Ectodermal cell (in vitro differentiated cells): ENCODE results near the gene TUBB4B.

Source experiments
- H3K27ac ChIP-seq: 2 replicates; pipeline ENCODE4 v1.7.0; 2013; ENCODE audit warnings: mild to moderate bottlenecking, low read depth, low read length; ENCODE audit not compliant: insufficient read depth, poor library complexity, severe bottlenecking
- H3K27me3 ChIP-seq: 2 replicates; pipeline ENCODE4 v1.7.0; 2013; ENCODE audit warnings: mild to moderate bottlenecking, low read length; ENCODE audit not compliant: insufficient read depth, control insufficient read depth, poor library complexity, severe bottlenecking
- H3K36me3 ChIP-seq: one replicate; pipeline ENCODE4 v1.7.0; 2013; ENCODE audit warnings: low read length; ENCODE audit not compliant: control insufficient read depth, insufficient read depth
- H3K4me1 ChIP-seq: one replicate; pipeline ENCODE4 v1.7.0; 2013; ENCODE audit warnings: low read length; ENCODE audit not compliant: control insufficient read depth, insufficient read depth
- H3K4me3 ChIP-seq: 2 replicates; pipeline ENCODE4 v1.7.0; 2013; ENCODE audit warnings: low read depth, low read length, control low read depth; ENCODE audit not compliant: insufficient read depth
- H3K9me3 ChIP-seq: 2 replicates; pipeline ENCODE4 v1.7.0; 2013; ENCODE audit warnings: mild to moderate bottlenecking, low read length, moderate library complexity; ENCODE audit not compliant: control insufficient read depth
- WGBS, 2 experiments: methylation state at CpG; one replicate each; pipeline ENCODE4 v1.1.7; 2013; ENCODE audit warnings: missing lambda C conversion rate in 2 of 2; 5-methylcytosine and 5-hydroxymethylcytosine counted together

Gene TUBB4B

DNA sequence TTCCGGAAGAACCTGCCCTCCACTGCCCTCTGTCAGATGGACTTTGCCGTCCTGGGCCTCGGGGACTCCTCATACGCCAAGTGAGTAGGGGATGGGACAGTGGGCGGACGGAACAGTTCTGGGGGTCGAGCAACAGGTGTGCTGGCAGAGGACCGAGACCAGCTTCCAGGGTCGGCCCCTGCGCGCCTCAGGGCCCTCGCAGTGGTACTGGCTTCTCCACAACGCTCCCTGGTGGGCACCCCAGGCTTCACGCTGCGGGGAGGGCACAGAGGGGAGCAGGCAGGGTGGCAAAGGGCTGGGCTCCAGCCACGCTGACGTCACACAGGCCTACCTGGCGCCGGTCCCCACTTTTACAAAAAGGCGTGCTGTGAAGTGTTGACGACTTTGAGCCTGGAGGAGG, 28.6 kb upstream of the TUBB4B start:
- Histone ChIP-seq H3K36me3 (peaks cover 10% of the 10 kb centered on the region), H3K4me1 (no peaks in the 10 kb centered on the region), H3K27ac (no peak overlapping the region), H3K4me3 (no peak overlapping the region), H3K9me3 (no peaks in the 10 kb centered on the region), H3K27me3 (no peaks in the 10 kb centered on the region)
- WGBS, 2 experiments = 94% methylated on average over 21 of the region's 21 CpGs

DNA sequence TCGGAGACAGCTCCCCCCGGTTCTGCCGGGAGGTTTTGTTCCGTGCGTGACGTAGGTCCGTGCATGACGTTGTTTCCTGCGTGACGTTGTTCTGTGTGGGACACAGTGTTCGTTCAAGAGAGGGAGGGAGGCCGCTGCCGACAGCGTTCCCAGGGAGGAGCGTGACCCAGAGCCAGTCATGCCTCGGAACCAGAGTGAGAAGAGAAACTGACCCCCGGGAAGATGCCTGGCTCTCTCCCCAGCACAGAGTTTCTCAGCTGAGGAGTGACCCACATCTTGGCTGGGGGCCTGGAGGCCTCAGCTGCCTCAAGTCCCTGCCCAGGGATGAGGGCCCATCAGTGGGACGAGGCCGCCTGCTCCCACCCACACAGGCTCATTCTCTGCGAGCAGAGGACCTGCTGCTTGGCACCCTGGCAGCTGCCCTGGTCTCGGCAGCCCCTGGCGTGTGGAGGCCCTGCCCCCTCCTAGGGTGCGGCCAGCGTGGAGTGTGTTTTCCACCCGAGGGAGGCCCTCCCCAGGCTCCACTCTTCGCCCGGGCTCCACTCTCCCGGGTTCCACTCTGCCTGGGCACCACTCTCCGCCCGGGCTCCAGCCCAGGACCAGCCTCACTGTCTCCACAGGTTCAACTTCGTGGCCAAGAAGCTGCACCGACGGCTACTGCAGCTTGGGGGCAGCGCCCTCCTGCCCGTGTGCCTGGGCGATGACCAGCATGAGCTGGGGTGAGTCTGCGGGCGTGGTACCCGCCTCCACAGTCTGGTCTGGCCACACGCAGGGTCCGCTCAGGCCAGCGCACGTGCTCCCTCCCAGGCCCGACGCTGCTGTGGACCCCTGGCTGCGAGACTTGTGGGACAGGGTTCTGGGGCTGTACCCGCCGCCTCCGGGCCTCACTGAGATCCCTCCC, 27.7 kb upstream of the TUBB4B start:
- 94 to 95% methylated on average over 49 of the region's 49 CpGs for WGBS, 2 experiments
- H3K9me3 ChIP-seq = no peaks in the 10 kb centered on the region
- H3K36me3 ChIP-seq = peaks cover 10% of the 10 kb centered on the region
- H3K27ac ChIP-seq = no peak overlapping the region
- H3K4me3 ChIP-seq = no peak overlapping the region
- H3K27me3 ChIP-seq = no peaks in the 10 kb centered on the region
- no peaks in the 10 kb centered on the region for H3K4me1 ChIP-seq

DNA sequence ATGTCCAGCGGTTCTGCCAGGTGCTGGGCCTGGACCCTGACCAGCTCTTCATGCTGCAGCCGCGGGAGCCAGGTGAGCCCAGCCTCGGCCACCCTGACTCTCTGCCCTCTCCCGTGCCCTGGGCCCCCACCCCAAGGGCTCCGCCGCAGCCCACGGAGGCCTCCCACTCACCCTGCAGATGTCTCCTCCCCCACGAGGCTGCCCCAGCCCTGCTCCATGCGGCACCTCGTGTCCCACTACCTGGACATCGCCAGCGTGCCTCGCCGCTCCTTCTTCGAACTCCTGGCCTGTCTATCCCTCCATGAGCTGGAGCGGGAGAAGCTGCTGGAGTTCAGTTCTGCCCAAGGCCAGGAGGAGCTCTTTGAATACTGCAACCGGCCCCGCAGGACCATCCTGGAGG, 26.5 kb upstream of the TUBB4B start:
- WGBS, 2 experiments = 95 to 96% methylated on average over 19 of the region's 19 CpGs
- Histone ChIP-seq H3K27me3 (no peaks in the 10 kb centered on the region), H3K4me1 (no peaks in the 10 kb centered on the region), H3K4me3 (no peak overlapping the region), H3K27ac (no peak overlapping the region), H3K9me3 (no peaks in the 10 kb centered on the region), H3K36me3 (peaks cover 10% of the 10 kb centered on the region)

DNA sequence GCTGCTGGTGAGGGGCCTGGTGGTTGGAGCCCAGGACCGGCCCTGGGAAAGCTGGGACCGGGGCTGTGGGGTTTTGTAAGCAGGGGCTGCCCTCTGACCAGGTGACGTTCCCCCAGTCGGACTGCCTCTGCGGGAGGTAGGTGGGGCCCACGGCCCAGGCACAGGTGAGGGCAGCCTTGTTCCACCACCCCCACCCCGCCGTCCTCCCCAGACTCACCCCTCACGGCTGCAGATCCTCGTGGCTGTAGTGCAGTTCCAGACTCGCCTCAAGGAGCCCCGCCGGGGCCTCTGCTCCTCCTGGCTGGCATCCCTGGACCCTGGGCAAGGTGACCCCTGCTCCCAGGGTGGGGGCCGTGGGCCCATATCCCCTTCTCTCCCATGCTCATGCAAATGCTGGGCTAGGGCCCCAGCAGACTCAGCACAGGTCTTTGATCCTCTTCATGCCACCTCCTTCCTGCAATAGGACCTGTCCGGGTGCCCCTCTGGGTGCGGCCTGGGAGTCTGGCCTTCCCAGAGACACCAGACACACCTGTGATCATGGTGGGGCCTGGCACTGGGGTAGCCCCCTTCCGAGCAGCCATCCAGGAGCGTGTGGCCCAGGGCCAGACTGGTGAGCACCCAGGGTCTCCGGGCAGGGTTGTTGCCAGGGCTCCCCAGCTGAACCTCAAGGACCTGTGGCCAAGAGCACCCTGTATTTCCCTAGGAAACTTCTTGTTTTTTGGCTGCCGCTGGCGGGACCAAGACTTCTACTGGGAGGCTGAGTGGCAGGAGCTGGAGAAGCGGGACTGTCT, 25.7 kb upstream of the TUBB4B start:
- Histone ChIP-seq H3K27ac (no peak overlapping the region), H3K4me3 (no peak overlapping the region), H3K27me3 (no peaks in the 10 kb centered on the region), H3K36me3 (peaks cover 10% of the 10 kb centered on the region), H3K4me1 (no peaks in the 10 kb centered on the region), H3K9me3 (no peaks in the 10 kb centered on the region)
- 94 to 95% methylated on average over 22 of the region's 22 CpGs for WGBS, 2 experiments

DNA sequence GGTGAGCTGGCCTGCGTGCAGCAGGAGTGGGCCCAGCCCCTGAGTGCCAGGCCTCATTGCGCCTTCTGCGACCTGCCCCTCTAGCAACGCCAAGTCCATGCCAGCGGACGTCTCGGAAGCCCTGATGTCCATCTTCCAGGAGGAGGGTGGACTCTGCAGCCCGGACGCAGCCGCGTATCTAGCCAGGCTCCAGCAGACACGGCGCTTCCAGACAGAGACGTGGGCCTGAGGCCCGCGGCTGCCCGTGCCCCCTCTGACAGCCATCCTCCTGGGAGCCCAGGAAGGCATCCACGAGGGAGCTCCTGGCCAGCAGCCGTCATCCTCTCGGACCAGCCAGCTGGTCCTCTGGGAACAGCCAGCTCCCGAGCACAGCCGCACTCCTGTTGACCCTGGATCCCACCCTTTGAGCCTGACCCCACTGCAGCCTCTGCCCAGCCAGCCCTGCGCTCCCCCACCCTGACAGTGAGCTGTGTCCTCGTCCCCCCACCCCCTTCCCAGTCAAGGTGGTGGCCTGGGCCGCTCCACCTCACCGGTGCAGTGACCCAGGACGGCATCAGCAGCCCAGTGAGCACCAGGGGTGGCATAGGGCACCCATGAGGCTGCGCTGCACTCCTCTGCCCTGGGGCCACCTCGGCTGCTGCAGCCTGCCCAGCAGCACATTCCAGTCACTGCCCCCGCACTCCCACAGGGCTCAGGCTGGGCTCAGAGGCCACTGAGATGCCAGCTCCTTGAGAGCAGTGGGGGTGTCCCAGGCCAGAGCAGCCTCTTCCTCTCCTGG, 24.7 kb upstream of the TUBB4B start:
- H3K27me3 ChIP-seq = peaks cover 5% of the 10 kb centered on the region
- no peaks in the 10 kb centered on the region for H3K9me3 ChIP-seq
- no peaks in the 10 kb centered on the region for H3K4me1 ChIP-seq
- WGBS, 2 experiments = 94 to 95% methylated on average over 30 of the region's 30 CpGs
- H3K27ac ChIP-seq = no peak overlapping the region
- H3K36me3 ChIP-seq = peaks cover 10% of the 10 kb centered on the region
- no peak overlapping the region for H3K4me3 ChIP-seq

DNA sequence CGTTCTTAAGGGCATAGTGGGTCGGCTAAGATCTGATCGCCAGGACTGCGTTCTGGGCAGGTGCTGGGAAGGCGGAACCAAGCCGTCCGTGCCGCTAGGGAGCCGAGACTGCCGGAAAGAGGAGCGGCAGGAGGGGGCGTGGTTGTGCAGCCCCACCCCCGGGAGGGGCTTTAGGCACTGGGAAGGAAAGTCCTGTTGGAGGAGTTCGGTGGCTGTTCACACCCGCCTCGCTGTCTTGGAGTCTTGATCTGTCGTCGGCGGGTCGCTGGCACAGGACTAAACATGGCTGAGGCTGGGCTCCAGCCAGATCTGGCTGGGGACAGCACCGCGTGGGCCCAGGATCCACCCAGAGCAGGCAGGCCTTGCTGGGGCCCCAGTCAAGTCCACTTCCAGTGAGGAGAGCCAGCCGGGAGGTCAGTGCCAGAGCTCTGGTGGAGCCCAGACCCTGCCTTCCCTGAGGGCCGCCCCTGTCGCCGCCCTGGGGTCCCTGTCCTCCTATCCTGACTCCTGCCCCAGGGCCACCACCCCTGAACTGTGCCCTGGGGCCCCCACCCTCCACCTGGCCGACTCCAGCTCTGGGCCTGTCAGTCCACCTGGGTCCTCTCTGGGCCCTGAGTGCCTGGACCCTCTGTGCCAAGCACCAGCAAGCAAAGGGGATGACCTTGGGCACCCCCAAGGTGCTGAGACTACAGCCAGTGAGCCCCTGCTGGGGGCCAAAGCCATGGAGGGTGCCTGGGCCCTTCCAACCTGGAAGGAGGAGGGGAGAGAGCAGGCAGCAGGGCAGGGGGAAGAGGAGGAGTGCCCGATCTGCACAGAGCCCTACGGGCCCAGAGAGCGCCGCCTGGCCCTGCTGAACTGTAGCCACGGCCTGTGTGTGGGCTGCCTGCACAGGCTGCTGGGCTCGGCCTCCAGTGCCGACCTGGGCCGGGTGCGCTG, 23.5 kb upstream of the TUBB4B start:
- H3K4me1 ChIP-seq = no peaks in the 10 kb centered on the region
- no peaks in the 10 kb centered on the region for H3K9me3 ChIP-seq
- 61 to 62% methylated on average over 36 of the region's 36 CpGs for WGBS, 2 experiments
- no peak overlapping the region for H3K4me3 ChIP-seq
- H3K27me3 ChIP-seq = peaks cover 15% of the 10 kb centered on the region
- peaks cover 10% of the 10 kb centered on the region for H3K36me3 ChIP-seq
- H3K27ac ChIP-seq = no peak overlapping the region

DNA sequence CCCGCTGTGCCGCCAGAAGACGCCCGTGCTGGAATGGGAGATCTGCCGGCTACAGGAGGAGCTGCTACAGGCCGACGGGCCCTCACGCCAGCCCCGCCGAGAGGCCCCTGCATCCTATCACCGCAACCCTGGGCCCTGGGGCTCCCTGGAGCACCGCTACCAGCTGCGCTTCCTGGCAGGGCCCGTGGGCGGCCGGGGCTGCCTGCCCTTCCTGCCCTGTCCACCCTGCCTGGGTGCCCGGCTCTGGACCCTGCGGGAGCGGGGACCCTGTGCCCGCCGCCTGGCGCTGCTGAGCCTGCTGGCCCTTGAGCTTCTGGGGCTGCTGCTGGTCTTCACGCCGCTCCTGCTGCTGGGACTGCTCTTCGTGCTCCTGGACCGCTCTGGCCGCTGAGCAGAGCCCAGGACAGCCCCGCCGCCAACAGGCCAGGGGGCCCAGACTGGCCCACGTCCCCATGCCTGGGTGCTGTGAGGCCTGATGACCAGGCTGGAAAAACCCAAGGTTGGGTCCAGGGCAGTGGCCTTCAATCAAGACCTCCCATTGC, 22.8 kb upstream of the TUBB4B start:
- Histone ChIP-seq H3K27ac (no peak overlapping the region), H3K9me3 (no peaks in the 10 kb centered on the region), H3K4me3 (no peak overlapping the region), H3K27me3 (peaks cover 22% of the 10 kb centered on the region), H3K36me3 (peaks cover 10% of the 10 kb centered on the region), H3K4me1 (no peaks in the 10 kb centered on the region)
- 95 to 96% methylated on average over 30 of the region's 30 CpGs for WGBS, 2 experiments

DNA sequence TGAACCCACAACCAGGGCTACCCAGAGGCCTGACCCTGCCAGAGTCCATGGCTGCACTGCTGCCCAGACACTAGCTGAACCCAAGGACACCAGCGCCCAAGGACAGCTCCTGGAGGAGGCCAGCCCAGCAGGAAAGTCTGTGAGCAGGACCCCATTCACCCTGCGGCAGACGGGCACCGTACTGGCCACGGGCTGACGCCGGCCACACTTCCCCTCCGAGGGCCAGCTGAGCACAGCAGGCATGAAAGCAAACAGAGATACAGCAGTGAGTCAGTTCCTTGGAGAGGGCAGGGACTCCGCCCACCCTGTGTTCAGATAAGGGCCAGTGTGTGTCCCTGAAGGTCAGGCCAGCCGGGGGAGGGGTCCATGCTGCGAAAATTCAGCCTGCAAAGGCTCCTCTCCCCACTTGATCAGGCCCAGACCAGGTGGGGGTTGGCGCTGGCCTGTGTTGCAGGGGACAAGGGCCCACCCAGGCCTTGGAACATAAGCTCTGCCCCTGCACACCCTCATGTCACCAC, 22.3 kb upstream of the TUBB4B start:
- Histone ChIP-seq H3K27ac (no peak overlapping the region), H3K4me3 (no peak overlapping the region), H3K9me3 (no peaks in the 10 kb centered on the region), H3K27me3 (peaks cover 22% of the 10 kb centered on the region), H3K36me3 (peaks cover 10% of the 10 kb centered on the region), H3K4me1 (no peaks in the 10 kb centered on the region)
- 71 to 82% methylated on average over 12 of the region's 12 CpGs for WGBS, 2 experiments

DNA sequence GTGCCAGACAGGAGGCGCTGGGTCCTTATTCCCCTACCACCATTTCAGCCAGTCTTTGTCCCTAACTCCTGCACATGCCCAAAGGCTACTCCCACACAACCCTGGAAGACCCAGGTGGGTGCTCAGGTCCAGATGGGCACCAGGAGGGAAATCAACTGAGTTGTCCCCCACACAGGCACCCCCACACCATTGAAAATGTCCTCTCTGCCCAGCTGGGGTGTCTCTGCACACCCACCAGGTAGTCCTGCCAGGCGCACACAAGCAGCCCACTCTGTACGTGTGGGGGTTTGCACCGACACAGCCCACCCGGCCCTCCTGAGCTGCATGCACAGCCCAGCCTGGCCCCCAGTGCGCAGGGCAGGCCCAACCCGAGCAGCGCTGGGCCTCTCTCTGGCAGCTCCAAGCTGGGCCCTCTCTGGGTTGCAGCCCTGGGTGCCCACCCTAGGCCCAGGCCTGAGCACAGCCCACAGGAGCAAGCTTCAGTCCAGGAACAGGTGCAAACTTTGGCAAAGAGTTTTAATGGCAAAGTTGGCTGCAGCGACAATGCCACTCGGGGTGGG, 21.2 kb upstream of the TUBB4B start:
- Histone ChIP-seq H3K36me3 (peaks cover 5% of the 10 kb centered on the region), H3K27ac (no peak overlapping the region), H3K4me3 (no peak overlapping the region), H3K9me3 (no peaks in the 10 kb centered on the region), H3K27me3 (peaks cover 22% of the 10 kb centered on the region), H3K4me1 (no peaks in the 10 kb centered on the region)
- 95 to 96% methylated on average over 10 of the region's 10 CpGs for whole genome bisulfite sequencing, 2 experiments
